ENCODE data around the gene CCDC188. TPM values are rescaled to one million over a fixed set of nuclear protein-coding genes. Genes with fewer than 3 reads are reported as not detected.
A peak's percentile ranks its signal among the peaks of the same experiment; 100 is the strongest.

Gene CCDC188
- total and polyA plus RNA-seq, 9 of the 15 experiments (the other 6 are each of a cell fraction or from before 2014, with no cell fraction given), result not detected

DNA sequence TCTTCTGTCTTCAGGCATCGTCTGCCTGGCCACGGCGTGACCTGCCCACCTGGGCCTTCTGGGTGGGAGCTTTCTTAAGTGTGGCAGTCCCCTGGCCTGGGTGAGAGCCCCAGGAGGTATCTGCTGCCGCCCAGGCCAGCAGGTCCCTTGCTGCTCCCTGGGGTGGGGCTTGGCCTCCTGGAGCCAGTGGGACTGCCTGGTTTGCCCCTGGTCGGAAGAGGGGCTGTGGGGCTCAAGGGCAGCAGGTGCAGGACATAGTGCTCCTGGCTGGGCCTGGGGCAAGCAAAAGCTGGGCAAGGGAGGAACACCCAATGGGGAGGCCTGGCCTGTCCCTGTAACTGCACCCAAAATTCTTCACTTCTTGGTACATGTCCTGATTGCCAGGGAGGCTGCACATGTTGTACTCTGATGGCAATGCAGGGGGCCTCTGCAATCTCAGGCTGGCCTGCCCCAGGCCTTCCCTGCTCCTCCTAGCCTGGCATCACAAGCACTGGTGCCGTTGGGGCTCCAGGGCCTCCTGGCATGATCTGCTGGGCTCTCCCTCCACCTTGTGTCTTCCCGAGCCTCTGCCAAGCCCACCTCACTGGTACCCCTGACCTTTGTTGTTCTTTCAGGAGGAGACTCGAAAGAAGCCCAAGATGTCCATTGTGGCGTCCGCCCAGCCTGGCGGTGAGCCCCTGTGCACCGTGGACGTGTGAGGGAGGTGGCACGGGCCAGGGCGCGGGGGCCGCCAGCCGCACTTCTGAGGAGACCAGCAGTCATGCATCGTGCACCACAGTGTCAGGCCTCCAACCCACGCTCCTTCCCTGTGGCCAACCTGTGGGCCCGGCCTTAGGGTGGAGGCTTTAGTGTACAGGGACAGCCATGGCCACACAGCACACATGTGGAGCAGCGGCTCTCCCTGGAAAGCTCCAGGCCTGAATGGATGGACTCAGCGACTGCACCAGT lies 41.2 kb downstream of the CCDC188 start (continued):
- TF ChIP-seq, protein P1, sequence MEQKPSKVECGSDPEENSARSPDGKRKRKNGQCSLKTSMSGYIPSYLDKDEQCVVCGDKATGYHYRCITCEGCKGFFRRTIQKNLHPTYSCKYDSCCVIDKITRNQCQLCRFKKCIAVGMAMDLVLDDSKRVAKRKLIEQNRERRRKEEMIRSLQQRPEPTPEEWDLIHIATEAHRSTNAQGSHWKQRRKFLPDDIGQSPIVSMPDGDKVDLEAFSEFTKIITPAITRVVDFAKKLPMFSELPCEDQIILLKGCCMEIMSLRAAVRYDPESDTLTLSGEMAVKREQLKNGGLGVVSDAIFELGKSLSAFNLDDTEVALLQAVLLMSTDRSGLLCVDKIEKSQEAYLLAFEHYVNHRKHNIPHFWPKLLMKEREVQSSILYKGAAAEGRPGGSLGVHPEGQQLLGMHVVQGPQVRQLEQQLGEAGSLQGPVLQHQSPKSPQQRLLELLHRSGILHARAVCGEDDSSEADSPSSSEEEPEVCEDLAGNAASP (IDR thresholded peaks at IDR 0.05), result no peak
- no peak for TF ChIP-seq RBM15 (IDR thresholded peaks at IDR 0.05; ENCODE audit: insufficient read depth, low read length)
- no peak for TF ChIP-seq NR4A1 (CRISPR knock-in tag; IDR thresholded peaks at IDR 0.05)
- no peak for TF ChIP-seq NR4A1 (tag; IDR thresholded peaks at IDR 0.05)
- no peak for TF ChIP-seq FOS (IDR thresholded peaks at IDR 0.05; ENCODE audit: extremely low read depth, insufficient read length)
- TF ChIP-seq MTA3 (IDR thresholded peaks at IDR 0.05; ENCODE audit: borderline replicate concordance), result no peak
- TF ChIP-seq IRF9 (tag; IDR thresholded peaks at IDR 0.05), result no peak
- no peak for TF ChIP-seq PPARD (CRISPR knock-in tag; IDR thresholded peaks at IDR 0.05)
- no peak for TF ChIP-seq HMGN3 (IDR thresholded peaks at IDR 0.05; ENCODE audit: borderline replicate concordance, extremely low read depth, insufficient read length, low read depth, low read length)
- TF ChIP-seq RNF219 (CRISPR knock-in tag; IDR thresholded peaks at IDR 0.05), result no peak
- TF ChIP-seq MCM7 (IDR thresholded peaks at IDR 0.05), result no peak
- TF ChIP-seq ZNF76 (CRISPR knock-in tag; IDR thresholded peaks at IDR 0.05; ENCODE audit: borderline replicate concordance), result no peak
- no peak for TF ChIP-seq TARDBP (IDR thresholded peaks at IDR 0.05)
- TF ChIP-seq CTCF (IDR thresholded peaks at IDR 0.05 in 2 of 3, conservative IDR thresholded peaks at IDR 0.05 in 1 of 3; ENCODE audit: insufficient read depth in 2 of 3, low read depth in 1 of 3, low read length in 3 of 3), result no peak; a peak in 1 of 6 replicates
- TF ChIP-seq ZNF232 (CRISPR knock-in tag; IDR thresholded peaks at IDR 0.05), result no peak
- no peak for TF ChIP-seq GTF2E2 (tag; IDR thresholded peaks at IDR 0.05)
- 0 out of 2 replicates have a peak, but pooled peaks have one; percentile 21 for TF ChIP-seq PHF8 (IDR thresholded peaks at IDR 0.05; ENCODE audit: borderline replicate concordance, low read length)
- TF ChIP-seq E2F8 (IDR thresholded peaks at IDR 0.05; ENCODE audit: low read depth, partially characterized antibody), result no peak
